Hypothalamus (tissue), 51 donors: ENCODE measurements around the gene METRN.

ENCODE experiments used
- DNase-seq, 51 donors: peaks; one replicate each; lab custom pipeline; 2025; lab: John Stamatoyannopoulos, UW

Gene METRN

GRCh38 chr16:720990-721764, 6.3 kb downstream of the METRN start, which contains the start of gene ANTKMT:
TSS of gene ANTKMT (plus strand) at chr16:721146. CDS start at chr16:721275, 129 bp downstream.
- peak in 48 of 51 donors; percentile 36 to 85 (median 74) for DNase-seq

- no peak for DNase-seq
These were observed 7.0 kb downstream of the METRN start for GRCh38 chr16:721765-722540.

GRCh38 chr16:722835-723633, 8.1 kb downstream of the METRN start:
- peak in 1 of 51 donors; percentile 41 for DNase-seq

GRCh38 chr16:723695-724094, 8.8 kb downstream of the METRN start:
- no peak for DNase-seq

GRCh38 chr16:724188-725040, 9.5 kb downstream of the METRN start:
- no peak for DNase-seq

- DNase-seq = no peak
These were observed 10.1 kb downstream of the METRN start for GRCh38 chr16:725041-725376.

- DNase-seq = no peak
These were observed 10.7 kb downstream of the METRN start for GRCh38 chr16:725463-726187.

- peak in 1 of 51 donors; percentile 6 for DNase-seq
These were observed 11.2 kb downstream of the METRN start for GRCh38 chr16:726188-726437.

- DNase-seq = peak in 46 of 51 donors; percentile 14 to 83 (median 53)
These were observed 11.7 kb downstream of the METRN start, which contains the start of the genes CCDC78 and HAGHL for GRCh38 chr16:726438-727290. TSS of gene CCDC78 (minus strand) at chr16:726443. CDS start at chr16:726367, 76 bp downstream. TSS of gene HAGHL (plus strand) at chr16:727106. CDS start at chr16:727510, 404 bp downstream.

- DNase-seq = no peak
These were observed 12.5 kb downstream of the METRN start for GRCh38 chr16:727291-727977.

- peak in 42 of 51 donors; percentile 13 to 86 (median 58) for DNase-seq
These were observed 13.4 kb downstream of the METRN start for GRCh38 chr16:728131-728889.

GRCh38 chr16:728890-729744, 14.2 kb downstream of the METRN start:
- peak in 2 of 51 donors; percentile 42 to 43 for DNase-seq

- no peak for DNase-seq
These were observed 15.1 kb downstream of the METRN start for GRCh38 chr16:729768-730665.

GRCh38 chr16:730666-731509, 16.0 kb downstream of the METRN start:
- no peak for DNase-seq
